ENCODE data around the gene SAFB2.

Gene SAFB2

GRCh38 chr19:5625641-5626040, 3.1 kb upstream of the SAFB2 start:
- in situ Hi-C loops (cut with MboI; ENCODE audit: low sequenced_read_pairs): no loop called here
- Histone ChIP-seq H3K4me1 (peaks cover 13% of the 10 kb centered on the region), H3K27me3 (ENCODE audit: low read depth) (no peaks in the 10 kb centered on the region), H3K4me3 (no peak overlapping the region), H3K36me3 (replicated peaks) (peaks cover 73% of the 10 kb centered on the region), H3K9me3 (no peaks in the 10 kb centered on the region)
- no peak for DNase-seq (ENCODE audit: low spot score in 2 of 2)

DNA sequence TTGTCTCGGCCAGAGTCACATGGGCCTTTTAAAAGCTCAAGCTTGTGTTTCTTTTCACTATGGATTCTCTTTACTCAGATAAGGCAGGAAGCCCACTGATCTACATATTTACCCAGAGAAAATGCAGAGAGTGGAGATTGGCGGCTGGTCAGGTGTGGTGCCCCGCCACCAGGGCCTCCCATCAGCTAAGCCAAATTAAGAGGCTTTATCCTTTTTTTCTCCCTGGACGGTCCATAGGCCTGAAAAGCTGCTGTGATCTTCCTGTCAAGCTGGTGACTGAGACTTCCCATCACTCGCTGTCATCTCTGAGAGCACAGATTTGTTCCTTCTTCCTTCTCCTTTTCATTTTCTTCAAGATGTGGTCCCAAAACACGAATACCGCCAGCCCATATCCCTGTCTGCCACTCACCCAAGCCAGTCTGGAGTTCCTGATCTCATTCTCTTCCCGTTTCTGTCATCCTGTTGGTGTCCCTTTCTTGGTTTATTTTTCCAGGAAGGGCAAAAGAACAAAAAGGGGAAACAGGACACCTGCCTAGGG, 2.2 kb upstream of the SAFB2 start:
- DNase-seq (ENCODE audit: low spot score in 2 of 2): no peak

GRCh38 chr19:5624018-5624663, 1.6 kb upstream of the SAFB2 start:
- peaks cover 76% of the 10 kb centered on the region for H3K36me3 ChIP-seq (replicated peaks)
- in situ Hi-C loops (cut with MboI; ENCODE audit: low sequenced_read_pairs): no loop called here
- peak in 1 of 2 experiments; percentile 32 for DNase-seq (ENCODE audit: low spot score in 2 of 2)

More for the DNA sequence above, 2.2 kb upstream of the SAFB2 start:
- Histone ChIP-seq H3K4me1 (peaks cover 22% of the 10 kb centered on the region), H3K36me3 (replicated peaks) (peaks cover 78% of the 10 kb centered on the region), H3K27me3 (ENCODE audit: low read depth) (no peaks in the 10 kb centered on the region), H3K9me3 (no peaks in the 10 kb centered on the region), H3K4me3 (peak overlapping the region; percentile 100)
- in situ Hi-C loops (cut with MboI; ENCODE audit: low sequenced_read_pairs): no loop called here

DNA sequence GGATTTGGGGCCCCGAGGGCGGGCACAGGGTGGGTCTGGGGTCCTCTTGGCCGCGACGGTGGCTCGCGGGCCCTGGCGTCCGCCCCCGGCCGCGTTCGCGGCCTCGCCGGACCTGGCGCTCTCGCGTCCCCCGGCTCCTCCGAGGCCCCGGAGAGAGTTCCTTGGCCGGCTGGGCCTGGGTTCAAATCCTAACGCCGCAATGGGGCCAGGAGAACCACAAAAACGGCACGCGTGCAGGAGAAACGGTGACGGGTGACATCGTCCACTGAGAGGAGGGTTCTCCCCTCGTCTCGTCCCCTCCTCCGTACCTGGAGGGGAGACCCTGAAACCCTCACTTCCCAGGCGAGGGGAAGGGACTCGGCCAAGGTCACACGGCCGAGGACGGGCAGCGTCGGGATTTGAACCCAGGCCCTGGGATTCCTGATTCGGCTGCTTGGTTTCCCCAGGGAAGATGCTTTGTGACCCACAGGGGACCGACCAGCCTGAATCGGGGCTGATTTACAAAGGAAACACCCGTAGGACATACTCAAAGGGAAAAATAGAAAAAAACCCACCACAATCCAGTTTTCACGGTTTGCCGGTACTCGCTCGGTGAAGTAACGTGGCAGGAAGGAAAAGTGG, 931 bp upstream of the SAFB2 start:
- Histone ChIP-seq H3K9me3 (no peaks in the 10 kb centered on the region), H3K36me3 (replicated peaks) (peaks cover 76% of the 10 kb centered on the region), H3K27me3 (ENCODE audit: low read depth) (no peaks in the 10 kb centered on the region), H3K4me3 (peak overlapping the region; percentile 100), H3K4me1 (peaks cover 22% of the 10 kb centered on the region)
- peak in 1 of 2 experiments; percentile 38 for DNase-seq (ENCODE audit: low spot score in 2 of 2)
- in situ Hi-C loops (cut with MboI; ENCODE audit: low sequenced_read_pairs): no loop called here

More at GRCh38 chr19:5624018-5624663, 1.6 kb upstream of the SAFB2 start:
- Histone ChIP-seq H3K9me3 (no peaks in the 10 kb centered on the region), H3K4me1 (peaks cover 22% of the 10 kb centered on the region), H3K27me3 (ENCODE audit: low read depth) (no peaks in the 10 kb centered on the region), H3K4me3 (peak overlapping the region; percentile 100)

- Histone ChIP-seq H3K36me3 (replicated peaks) (peaks cover 76% of the 10 kb centered on the region), H3K27me3 (ENCODE audit: low read depth) (no peaks in the 10 kb centered on the region), H3K9me3 (no peaks in the 10 kb centered on the region), H3K4me1 (peaks cover 22% of the 10 kb centered on the region), H3K4me3 (peak overlapping the region; percentile 100)
- DNase-seq (ENCODE audit: low spot score in 2 of 2): peak in 1 of 2 experiments; percentile 45
- in situ Hi-C loops (cut with MboI; ENCODE audit: low sequenced_read_pairs): no loop called here
These were observed 571 bp downstream of the SAFB2 start for GRCh38 chr19:5621945-5622464.

- no peaks in the 10 kb centered on the region for H3K9me3 ChIP-seq
- H3K4me1 ChIP-seq: peaks cover 22% of the 10 kb centered on the region
- no peak for DNase-seq (ENCODE audit: low spot score in 2 of 2)
- no peaks in the 10 kb centered on the region for H3K27me3 ChIP-seq (ENCODE audit: low read depth)
- peaks cover 75% of the 10 kb centered on the region for H3K36me3 ChIP-seq (replicated peaks)
- peak overlapping the region; percentile 100 for H3K4me3 ChIP-seq
- in situ Hi-C loops (cut with MboI; ENCODE audit: low sequenced_read_pairs): no loop called here
These were observed 1.1 kb downstream of the SAFB2 start for GRCh38 chr19:5621311-5621944.

- in situ Hi-C loops (cut with MboI; ENCODE audit: low sequenced_read_pairs): no loop called here
These were observed 2.6 kb downstream of the SAFB2 start for GRCh38 chr19:5619946-5620345.

DNA sequence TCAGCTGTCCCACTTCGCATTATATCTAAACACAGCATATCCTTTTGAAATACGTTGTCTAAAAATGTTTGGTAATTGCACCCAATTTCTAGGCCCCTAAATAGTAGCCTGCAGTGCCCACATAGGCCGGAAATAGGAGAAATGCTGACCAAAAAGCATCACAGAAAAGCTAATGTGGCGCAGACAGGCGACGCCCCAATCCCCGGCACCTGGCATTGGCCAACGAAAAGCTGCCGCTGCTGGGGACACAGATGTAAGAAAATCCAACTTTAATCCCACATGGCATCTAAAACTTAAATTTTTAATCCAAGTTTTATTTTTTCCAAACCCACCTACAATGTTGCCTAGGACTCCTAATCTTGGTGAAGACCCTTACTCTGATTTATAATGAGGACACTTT, 4.0 kb downstream of the SAFB2 start:
- no peaks in the 10 kb centered on the region for H3K27me3 ChIP-seq (ENCODE audit: low read depth)
- H3K9me3 ChIP-seq: no peaks in the 10 kb centered on the region
- H3K4me3 ChIP-seq: no peak overlapping the region
- no peak for DNase-seq (ENCODE audit: low spot score in 2 of 2)
- H3K4me1 ChIP-seq: peaks cover 14% of the 10 kb centered on the region
- H3K36me3 ChIP-seq (replicated peaks): peaks cover 83% of the 10 kb centered on the region
- in situ Hi-C loops (cut with MboI; ENCODE audit: low sequenced_read_pairs): no loop called here

More at GRCh38 chr19:5619946-5620345, 2.6 kb downstream of the SAFB2 start:
- Histone ChIP-seq H3K36me3 (replicated peaks) (peaks cover 75% of the 10 kb centered on the region), H3K9me3 (no peaks in the 10 kb centered on the region), H3K4me1 (peaks cover 17% of the 10 kb centered on the region), H3K4me3 (no peak overlapping the region), H3K27me3 (ENCODE audit: low read depth) (no peaks in the 10 kb centered on the region)
- no peak for DNase-seq (ENCODE audit: low spot score in 2 of 2)

- in situ Hi-C loops (cut with MboI; ENCODE audit: low sequenced_read_pairs): no loop called here
- Histone ChIP-seq H3K4me1 (peaks cover 14% of the 10 kb centered on the region), H3K36me3 (replicated peaks) (peaks cover 87% of the 10 kb centered on the region), H3K4me3 (no peak overlapping the region), H3K9me3 (no peaks in the 10 kb centered on the region), H3K27me3 (ENCODE audit: low read depth) (no peaks in the 10 kb centered on the region)
- DNase-seq (ENCODE audit: low spot score in 2 of 2): no peak
These were observed 5.5 kb downstream of the SAFB2 start for GRCh38 chr19:5617080-5617479.

DNA sequence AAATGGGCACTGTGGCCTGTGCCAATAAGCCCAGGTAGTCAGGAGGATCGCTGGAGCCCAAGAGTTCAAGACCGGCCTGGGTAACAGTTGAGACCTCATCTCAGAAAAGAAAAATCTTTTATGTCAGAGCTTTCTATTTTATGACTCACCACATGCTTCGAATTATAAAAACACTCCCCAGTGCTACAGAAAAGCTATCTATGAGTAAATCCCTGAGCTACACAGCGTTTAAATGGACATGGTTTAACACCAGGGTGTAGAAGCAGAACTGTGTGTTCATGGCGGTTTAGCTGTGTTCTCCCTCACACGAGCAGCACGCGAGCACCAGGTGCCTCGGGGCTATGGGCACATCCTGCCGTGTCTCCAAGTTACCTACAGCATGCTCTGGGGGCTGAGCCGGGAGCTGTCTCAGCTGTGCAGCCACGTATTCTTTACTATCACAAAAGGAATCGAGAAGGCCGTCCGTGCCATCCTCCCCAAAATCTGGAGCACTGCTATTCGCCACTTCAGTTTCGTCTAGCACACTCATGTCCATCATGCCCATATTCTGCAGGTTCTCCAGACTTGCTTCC, 6.7 kb downstream of the SAFB2 start:
- in situ Hi-C loops (cut with MboI; ENCODE audit: low sequenced_read_pairs): no loop called here
- Histone ChIP-seq H3K36me3 (replicated peaks) (peaks cover 91% of the 10 kb centered on the region), H3K4me1 (peaks cover 10% of the 10 kb centered on the region), H3K9me3 (no peaks in the 10 kb centered on the region), H3K27me3 (ENCODE audit: low read depth) (no peaks in the 10 kb centered on the region), H3K4me3 (no peak overlapping the region)
- no peak for DNase-seq (ENCODE audit: low spot score in 2 of 2)

DNA sequence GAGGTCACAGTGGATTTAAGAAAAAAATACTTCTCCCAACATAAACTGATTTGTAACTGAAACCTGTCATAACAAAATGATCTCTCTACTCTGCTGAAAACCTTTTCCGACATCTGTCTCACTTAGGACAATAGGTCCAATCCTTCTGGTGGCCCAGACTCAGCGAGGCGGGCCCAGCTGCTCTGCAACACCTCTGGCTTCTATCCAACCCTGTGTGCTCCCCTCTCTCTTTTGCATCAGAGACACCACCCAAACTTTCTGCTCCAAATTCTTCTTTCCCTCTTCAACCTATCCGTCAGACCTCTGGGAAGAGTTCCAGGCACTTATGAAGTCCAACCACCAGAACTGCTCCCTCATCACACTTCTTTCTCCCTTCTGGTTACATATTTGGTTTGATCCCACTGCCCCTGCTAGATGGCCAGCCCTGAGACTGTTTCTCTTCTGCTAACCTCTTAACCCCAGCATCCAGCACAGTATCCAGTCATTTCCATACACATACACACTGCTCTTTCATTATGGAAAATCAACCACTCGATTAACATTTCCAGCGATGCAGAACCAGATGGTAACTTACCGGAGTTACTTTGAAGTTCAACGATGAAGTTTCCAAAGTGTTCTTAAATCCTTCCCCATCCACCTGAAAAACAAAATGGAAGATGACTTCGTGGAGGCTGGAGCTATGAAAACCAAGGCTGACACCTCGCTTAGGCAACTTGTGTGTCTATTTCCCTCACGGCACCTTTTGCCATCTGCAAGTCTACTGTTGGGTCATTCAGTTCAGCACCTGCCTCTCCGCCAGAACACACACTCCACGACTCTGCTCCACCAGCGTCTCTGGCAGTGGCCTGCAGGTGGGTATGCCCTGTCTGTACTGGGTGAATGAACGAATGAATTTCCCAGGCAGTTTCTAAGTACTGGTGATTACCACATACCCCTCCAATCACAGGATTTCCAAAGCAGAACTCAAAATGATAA, 9.4 kb downstream of the SAFB2 start:
- in situ Hi-C loops (cut with MboI; ENCODE audit: low sequenced_read_pairs): no loop called here
- Histone ChIP-seq H3K27me3 (ENCODE audit: low read depth) (no peaks in the 10 kb centered on the region), H3K36me3 (replicated peaks) (peaks cover 91% of the 10 kb centered on the region), H3K9me3 (no peaks in the 10 kb centered on the region), H3K4me1 (no peaks in the 10 kb centered on the region), H3K4me3 (no peak overlapping the region)
- DNase-seq (ENCODE audit: low spot score in 2 of 2): no peak

DNA sequence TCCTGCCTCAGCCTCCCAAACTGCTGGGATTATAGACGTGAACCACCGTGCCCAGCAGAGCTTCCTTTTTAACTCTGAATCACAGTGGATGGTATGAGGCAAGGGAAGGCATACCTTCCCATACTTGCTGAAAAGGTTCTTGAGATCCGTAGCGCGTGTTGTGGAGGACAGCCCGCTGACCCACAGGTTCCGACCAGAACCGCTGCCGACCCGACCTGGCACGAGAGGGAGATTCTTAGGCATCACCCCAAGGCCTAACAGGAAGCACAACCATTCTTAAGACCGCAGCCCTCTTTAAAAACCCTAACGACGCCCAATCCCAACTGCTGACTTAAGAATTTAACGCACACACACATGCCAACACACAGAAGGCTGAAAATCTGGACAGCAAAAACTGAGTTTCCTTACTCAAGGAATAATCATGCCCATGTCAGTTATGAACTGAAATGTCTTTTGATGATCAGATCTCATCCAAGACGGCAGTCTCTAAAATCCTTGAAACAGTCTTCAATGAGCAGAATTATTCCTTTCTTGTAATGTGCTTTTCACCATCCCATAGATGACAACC, 12.6 kb downstream of the SAFB2 start:
- no peaks in the 10 kb centered on the region for H3K9me3 ChIP-seq
- H3K36me3 ChIP-seq (replicated peaks): peaks cover 92% of the 10 kb centered on the region
- in situ Hi-C loops (cut with MboI; ENCODE audit: low sequenced_read_pairs): no loop called here
- no peaks in the 10 kb centered on the region for H3K27me3 ChIP-seq (ENCODE audit: low read depth)
- DNase-seq (ENCODE audit: low spot score in 2 of 2): no peak
- no peak overlapping the region for H3K4me3 ChIP-seq
- no peaks in the 10 kb centered on the region for H3K4me1 ChIP-seq
